Measurements from ENCODE around the gene MAP1LC3B2.

The MAP1LC3B2 gene

DNA sequence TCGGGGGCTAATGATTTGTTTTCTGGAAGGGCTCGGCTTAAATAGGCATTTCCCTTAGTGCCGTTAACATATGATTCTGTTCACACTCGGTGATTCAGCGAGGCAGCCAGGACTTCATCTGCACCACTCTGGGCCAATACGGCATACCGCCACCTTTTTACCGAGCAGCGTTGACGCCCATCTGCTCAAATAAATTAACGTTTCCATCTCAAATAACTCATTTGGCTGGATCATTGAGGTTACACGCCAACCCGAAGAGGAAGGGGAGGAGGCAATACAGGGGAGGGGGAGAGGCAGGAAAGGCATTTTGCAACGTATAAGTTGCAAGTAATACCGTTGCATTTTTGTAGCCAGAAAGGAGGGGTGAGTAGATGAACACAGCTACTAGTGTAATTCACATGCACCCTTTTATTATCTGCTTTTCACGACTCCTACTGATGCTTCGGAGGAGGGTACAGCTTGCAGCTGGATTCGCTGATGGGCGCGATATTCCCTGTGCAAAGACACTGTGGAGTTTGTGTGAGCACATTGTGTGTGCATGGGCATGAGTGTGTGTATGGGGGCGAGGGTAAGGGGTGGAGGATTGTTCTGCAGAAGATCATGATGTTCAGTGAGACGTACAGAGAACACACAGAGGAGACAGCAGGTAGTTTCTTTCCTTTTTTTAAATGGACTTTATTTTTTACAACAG, 45.9 kb downstream of the MAP1LC3B2 start:
- no peak overlapping the region for H3K27ac ChIP-seq
- no peaks in the 10 kb centered on the region for H3K9me3 ChIP-seq (ENCODE audit: low read depth, low read length)
- H3K4me3 ChIP-seq, result no peak overlapping the region
- TF ChIP-seq FOXP2 (optimal IDR thresholded peaks at IDR 0.05; ENCODE audit: control extremely low read depth, extremely low read length, insufficient read depth), result no peak
- no peak for TF ChIP-seq POLR2AphosphoS5 (IDR thresholded peaks at IDR 0.05; ENCODE audit: borderline replicate concordance, low read depth, low read length)
- TF ChIP-seq EZH2 (IDR thresholded peaks at IDR 0.05), result no peak
- H3K36me3 ChIP-seq (ENCODE audit: insufficient read depth, low read length), result no peaks in the 10 kb centered on the region
- no peak for DNase-seq (ENCODE audit: low read depth, low spot score)
- no peak overlapping the region for H3K9ac ChIP-seq (ENCODE audit: insufficient read length)

DNA sequence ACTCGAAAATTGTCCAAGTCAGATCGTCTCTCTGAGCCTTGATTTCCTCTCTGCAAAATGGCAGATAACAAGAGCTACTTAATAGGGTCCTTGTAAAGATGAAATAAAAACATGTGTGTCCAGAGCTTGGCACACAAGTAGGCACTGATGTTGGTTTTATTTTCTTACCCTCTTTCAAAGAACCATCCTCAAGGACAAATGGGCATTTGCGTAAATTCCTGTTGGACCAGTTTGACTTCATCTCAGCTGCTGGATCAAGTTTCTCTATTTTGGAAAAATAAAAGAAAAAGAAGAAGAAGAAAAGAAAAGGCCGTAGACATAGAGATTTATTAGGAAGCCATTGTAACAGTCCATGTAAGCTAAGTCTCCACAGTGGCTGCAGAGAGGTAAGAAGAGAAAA, 47.2 kb downstream of the MAP1LC3B2 start:
- Histone ChIP-seq H3K27ac (no peak overlapping the region), H3K9me3 (ENCODE audit: low read depth, low read length) (no peaks in the 10 kb centered on the region), H3K9ac (ENCODE audit: insufficient read length) (no peak overlapping the region), H3K4me3 (no peak overlapping the region), H3K36me3 (ENCODE audit: insufficient read depth, low read length) (no peaks in the 10 kb centered on the region)
- TF ChIP-seq EZH2 (IDR thresholded peaks at IDR 0.05) (no peak), POLR2AphosphoS5 (IDR thresholded peaks at IDR 0.05; ENCODE audit: borderline replicate concordance, low read depth, low read length) (no peak), FOXP2 (optimal IDR thresholded peaks at IDR 0.05; ENCODE audit: control extremely low read depth, extremely low read length, insufficient read depth) (no peak)
- DNase-seq (ENCODE audit: low read depth, low spot score), result no peak

- H3K4me3 ChIP-seq, result no peak overlapping the region
- TF ChIP-seq FOXP2 (optimal IDR thresholded peaks at IDR 0.05; ENCODE audit: control extremely low read depth, extremely low read length, insufficient read depth) (no peak), POLR2AphosphoS5 (IDR thresholded peaks at IDR 0.05; ENCODE audit: borderline replicate concordance, low read depth, low read length) (no peak), EZH2 (IDR thresholded peaks at IDR 0.05) (no peak)
- H3K36me3 ChIP-seq (ENCODE audit: insufficient read depth, low read length), result no peaks in the 10 kb centered on the region
- H3K9ac ChIP-seq (ENCODE audit: insufficient read length), result no peak overlapping the region
- no peak overlapping the region for H3K27ac ChIP-seq
- DNase-seq (ENCODE audit: low read depth, low spot score), result no peak
- no peaks in the 10 kb centered on the region for H3K9me3 ChIP-seq (ENCODE audit: low read depth, low read length)
Observed at GRCh38 chr12:116607039-116607438, 47.9 kb downstream of the MAP1LC3B2 start.

GRCh38 chr12:116609319-116610114, 50.3 kb downstream of the MAP1LC3B2 start:
- no peaks in the 10 kb centered on the region for H3K9me3 ChIP-seq (ENCODE audit: low read depth, low read length)
- H3K9ac ChIP-seq (ENCODE audit: insufficient read length), result no peak overlapping the region
- no peak overlapping the region for H3K4me3 ChIP-seq
- TF ChIP-seq EZH2 (IDR thresholded peaks at IDR 0.05) (no peak), POLR2AphosphoS5 (IDR thresholded peaks at IDR 0.05; ENCODE audit: borderline replicate concordance, low read depth, low read length) (no peak), FOXP2 (optimal IDR thresholded peaks at IDR 0.05; ENCODE audit: control extremely low read depth, extremely low read length, insufficient read depth) (no peak)
- DNase-seq (ENCODE audit: low read depth, low spot score), result no peak
- no peak overlapping the region for H3K27ac ChIP-seq
- no peaks in the 10 kb centered on the region for H3K36me3 ChIP-seq (ENCODE audit: insufficient read depth, low read length)

GRCh38 chr12:116610971-116611541, 51.9 kb downstream of the MAP1LC3B2 start:
- Histone ChIP-seq H3K4me3 (no peak overlapping the region), H3K9me3 (ENCODE audit: low read depth, low read length) (no peaks in the 10 kb centered on the region), H3K27ac (no peak overlapping the region), H3K36me3 (ENCODE audit: insufficient read depth, low read length) (no peaks in the 10 kb centered on the region), H3K9ac (ENCODE audit: insufficient read length) (no peak overlapping the region)
- no peak for DNase-seq (ENCODE audit: low read depth, low spot score)
- TF ChIP-seq POLR2AphosphoS5 (IDR thresholded peaks at IDR 0.05; ENCODE audit: borderline replicate concordance, low read depth, low read length), result no peak
- TF ChIP-seq EZH2 (IDR thresholded peaks at IDR 0.05), result no peak
- TF ChIP-seq FOXP2 (optimal IDR thresholded peaks at IDR 0.05; ENCODE audit: control extremely low read depth, extremely low read length, insufficient read depth), result no peak

DNA sequence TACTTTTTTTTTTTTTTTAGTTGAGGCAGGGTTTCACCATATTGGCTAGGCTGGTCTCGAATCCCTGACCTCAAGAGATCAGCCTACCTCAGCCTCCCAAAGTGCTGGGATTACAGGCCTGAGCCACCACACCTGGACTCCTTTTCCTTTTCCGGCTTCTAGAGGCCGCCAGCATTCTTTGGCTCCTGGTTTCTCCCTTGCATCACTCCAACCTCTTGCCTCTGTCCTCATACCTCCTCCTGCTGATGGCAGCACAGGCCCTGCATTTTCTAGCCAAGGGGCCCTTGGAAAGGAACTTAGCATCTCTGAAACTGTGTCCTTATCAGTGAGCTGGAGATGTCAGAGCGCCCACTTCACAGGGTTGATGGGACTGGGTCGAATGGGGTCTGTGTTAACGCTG, 53.3 kb downstream of the MAP1LC3B2 start:
- Histone ChIP-seq H3K27ac (no peak overlapping the region), H3K4me3 (no peak overlapping the region), H3K9me3 (ENCODE audit: low read depth, low read length) (no peaks in the 10 kb centered on the region), H3K36me3 (ENCODE audit: insufficient read depth, low read length) (no peaks in the 10 kb centered on the region), H3K9ac (ENCODE audit: insufficient read length) (no peak overlapping the region)
- DNase-seq (ENCODE audit: low read depth, low spot score), result no peak
- no peak for TF ChIP-seq POLR2AphosphoS5 (IDR thresholded peaks at IDR 0.05; ENCODE audit: borderline replicate concordance, low read depth, low read length)
- TF ChIP-seq FOXP2 (optimal IDR thresholded peaks at IDR 0.05; ENCODE audit: control extremely low read depth, extremely low read length, insufficient read depth), result no peak
- TF ChIP-seq EZH2 (IDR thresholded peaks at IDR 0.05), result no peak

DNA sequence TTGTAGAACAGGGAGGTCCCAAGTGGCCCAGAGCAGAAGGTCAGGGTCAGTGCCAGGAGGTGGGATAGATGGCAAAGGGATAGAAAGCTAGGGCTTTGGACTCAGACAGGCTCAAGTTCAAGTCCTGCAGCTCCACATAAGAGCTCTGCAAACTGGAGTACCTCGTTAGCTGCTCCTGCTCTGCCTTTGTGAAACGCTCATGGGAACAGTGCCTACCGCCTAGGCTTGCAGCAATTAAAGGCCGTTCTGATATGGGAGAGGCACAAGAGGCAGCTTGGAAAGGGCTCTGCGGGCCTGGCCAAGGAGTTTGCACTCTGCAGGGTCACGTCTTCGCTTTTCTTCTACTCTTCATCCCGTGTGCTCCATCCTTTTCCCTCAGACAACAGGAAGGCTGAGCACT, 54.1 kb downstream of the MAP1LC3B2 start:
- TF ChIP-seq POLR2AphosphoS5 (IDR thresholded peaks at IDR 0.05; ENCODE audit: borderline replicate concordance, low read depth, low read length) (no peak), EZH2 (IDR thresholded peaks at IDR 0.05) (no peak), FOXP2 (optimal IDR thresholded peaks at IDR 0.05; ENCODE audit: control extremely low read depth, extremely low read length, insufficient read depth) (no peak)
- Histone ChIP-seq H3K36me3 (ENCODE audit: insufficient read depth, low read length) (no peaks in the 10 kb centered on the region), H3K27ac (no peak overlapping the region), H3K4me3 (no peak overlapping the region), H3K9me3 (ENCODE audit: low read depth, low read length) (no peaks in the 10 kb centered on the region), H3K9ac (ENCODE audit: insufficient read length) (no peak overlapping the region)
- DNase-seq (ENCODE audit: low read depth, low spot score), result no peak

GRCh38 chr12:116614194-116614915, 55.2 kb downstream of the MAP1LC3B2 start:
- Histone ChIP-seq H3K4me3 (no peak overlapping the region), H3K9me3 (ENCODE audit: low read depth, low read length) (no peaks in the 10 kb centered on the region), H3K36me3 (ENCODE audit: insufficient read depth, low read length) (no peaks in the 10 kb centered on the region), H3K27ac (no peak overlapping the region), H3K9ac (ENCODE audit: insufficient read length) (no peak overlapping the region)
- DNase-seq (ENCODE audit: low read depth, low spot score), result no peak
- TF ChIP-seq EZH2 (IDR thresholded peaks at IDR 0.05) (no peak), FOXP2 (optimal IDR thresholded peaks at IDR 0.05; ENCODE audit: control extremely low read depth, extremely low read length, insufficient read depth) (no peak), POLR2AphosphoS5 (IDR thresholded peaks at IDR 0.05; ENCODE audit: borderline replicate concordance, low read depth, low read length) (no peak)
